OCI-LY3 (cell line): ENCODE data around the gene SPCS3.

Experiments
- H2AFZ ChIP-seq: fragments of 200-600, 300-600 bp; shearing (Covaris generic); 2 replicates; pipeline ENCODE4 v1.6.0; 2014; ENCODE audit warnings: antibody characterized with exemption, low read depth, low read length
- H3K27ac ChIP-seq: fragments of 200-600, 300-600 bp; sonication (generic); 2 replicates; pipeline ENCODE4 v1.5.1; 2014; ENCODE audit warnings: mild to moderate bottlenecking, low read length, moderate library complexity, mixed read lengths
- H3K27me3 ChIP-seq: fragments of 200-600, 300-600 bp; sonication (generic); 2 replicates; pipeline ENCODE4 v1.6.1; 2014; ENCODE audit warnings: low read depth, low read length, mixed read lengths
- H3K36me3 ChIP-seq: fragments of 200-600, 300-600 bp; sonication (generic); replicated peaks from 2 replicates; pipeline ENCODE3; 2014; ENCODE audit warnings: low read depth, low read length, mixed read lengths
- H3K4me1 ChIP-seq: fragments of 300-600, 200-600 bp; sonication (generic); 2 replicates; pipeline ENCODE4 v1.6.1; 2014; ENCODE audit warnings: low read length, mixed read lengths
- H3K4me2 ChIP-seq: fragments of 200-600, 300-600 bp; sonication (generic); 2 replicates; pipeline ENCODE4 v1.6.1; 2014; ENCODE audit warnings: low read length, mixed read lengths
- H3K4me3 ChIP-seq: fragments of 300-600, 200-600 bp; sonication (generic); 2 replicates; pipeline ENCODE4 v1.5.1; 2014; ENCODE audit warnings: antibody characterized with exemption, mild to moderate bottlenecking, low read length, moderate library complexity
- H3K79me2 ChIP-seq: fragments of 300-600, 200-600 bp; shearing (Covaris generic); 2 replicates; pipeline ENCODE4 v1.6.1; 2014; ENCODE audit warnings: mild to moderate bottlenecking, low read length, mixed read lengths
- H3K9ac ChIP-seq: fragments of 300-600, 200-600 bp; shearing (Covaris generic); 2 replicates; pipeline ENCODE4 v1.6.0; 2014; ENCODE audit warnings: mild to moderate bottlenecking, low read length, moderate library complexity
- H3K9me3 ChIP-seq: fragments of 200-600, 300-600 bp; shearing (Covaris generic); 2 replicates; pipeline ENCODE4 v1.6.1; 2014; ENCODE audit warnings: low read length, mixed read lengths; ENCODE audit not compliant: insufficient read depth
- H4K20me1 ChIP-seq: fragments of 200-600, 300-600 bp; sonication (generic); 2 replicates; pipeline ENCODE4 v1.6.1; 2016; ENCODE audit warnings: low read length, mixed read lengths; ENCODE audit not compliant: insufficient read depth
- CTCF ChIP-seq: fragments of 200-600, 300-600 bp; sonication (generic); IDR thresholded peaks from 2 replicates; pipeline ENCODE4 v1.5.1; 2014; ENCODE audit warnings: antibody characterized with exemption, low read length, low read depth
- EZH2phosphoT487 ChIP-seq: fragments of 200-600 bp; shearing (Covaris generic); IDR thresholded peaks from 2 replicates; pipeline ENCODE4 v1.6.1; 2018; ENCODE audit warnings: antibody characterized with exemption, mixed run types, low read depth

Gene SPCS3

GRCh38 chr4:176359590-176359989 is 39.8 kb downstream of the SPCS3 start:
- no peaks in the 10 kb centered on the region for H3K27me3 ChIP-seq
- no peaks in the 10 kb centered on the region; the same call in 1 of the 2 replicates for H3K9me3 ChIP-seq
- H3K36me3 ChIP-seq = no peaks in the 10 kb centered on the region
- H3K4me1 ChIP-seq = no peaks in the 10 kb centered on the region
- H3K27ac ChIP-seq = no peak overlapping the region
- TF ChIP-seq CTCF (no peak), EZH2phosphoT487 (no peak)
- H4K20me1 ChIP-seq = no peaks in the 10 kb centered on the region
- H3K79me2 ChIP-seq = no peaks in the 10 kb centered on the region
- no peak overlapping the region for H3K4me2 ChIP-seq
- no peak overlapping the region for H2AFZ ChIP-seq
- no peak overlapping the region for H3K9ac ChIP-seq
- no peak overlapping the region for H3K4me3 ChIP-seq

- no peaks in the 10 kb centered on the region for H3K4me1 ChIP-seq
- H3K27me3 ChIP-seq = no peaks in the 10 kb centered on the region
- H3K4me2 ChIP-seq = no peak overlapping the region
- no peak overlapping the region for H2AFZ ChIP-seq
- no peaks in the 10 kb centered on the region for H3K36me3 ChIP-seq
- no peaks in the 10 kb centered on the region; the same call in 1 of the 2 replicates for H3K9me3 ChIP-seq
- H3K9ac ChIP-seq = no peak overlapping the region
- H3K4me3 ChIP-seq = no peak overlapping the region
- no peaks in the 10 kb centered on the region for H3K79me2 ChIP-seq
- H3K27ac ChIP-seq = no peak overlapping the region
- no peaks in the 10 kb centered on the region for H4K20me1 ChIP-seq
- TF ChIP-seq CTCF (no peak), EZH2phosphoT487 (no peak)
Observed at GRCh38 chr4:176360446-176360845, 40.7 kb downstream of the SPCS3 start.

- TF ChIP-seq CTCF (no peak), EZH2phosphoT487 (no peak)
- Histone ChIP-seq H4K20me1 (no peaks in the 10 kb centered on the region), H3K9ac (no peak overlapping the region), H3K9me3 (peaks cover 6% of the 10 kb centered on the region; the same call in 1 of the 2 replicates), H2AFZ (no peak overlapping the region), H3K4me2 (no peak overlapping the region), H3K27me3 (no peaks in the 10 kb centered on the region), H3K4me3 (no peak overlapping the region), H3K4me1 (no peaks in the 10 kb centered on the region), H3K27ac (no peak overlapping the region), H3K79me2 (no peaks in the 10 kb centered on the region), H3K36me3 (no peaks in the 10 kb centered on the region)
Observed at GRCh38 chr4:176363072-176363471, 43.3 kb downstream of the SPCS3 start.

- Histone ChIP-seq H3K27ac (no peak overlapping the region), H3K79me2 (no peaks in the 10 kb centered on the region), H3K4me1 (no peaks in the 10 kb centered on the region), H3K27me3 (no peaks in the 10 kb centered on the region), H2AFZ (no peak overlapping the region), H3K36me3 (no peaks in the 10 kb centered on the region), H3K9me3 (peaks cover 6% of the 10 kb centered on the region; the same call in 1 of the 2 replicates), H3K4me3 (no peak overlapping the region), H4K20me1 (no peaks in the 10 kb centered on the region), H3K9ac (no peak overlapping the region), H3K4me2 (no peak overlapping the region)
- TF ChIP-seq CTCF (no peak), EZH2phosphoT487 (no peak)
Observed at GRCh38 chr4:176367771-176368465, 48.2 kb downstream of the SPCS3 start.
